Body of pancreas (tissue), 4 donors: Measurements from ENCODE around the gene HOXA6. TPM values are rescaled to one million over a fixed set of nuclear protein-coding genes. Genes with fewer than 3 reads are reported as not detected.

Experiments used
- ATAC-seq: fragments of 150-250 bp; one replicate; pipeline ENCODE4 v1.9.1; 2016
- DNase-seq, 4 donors: peaks; one replicate each; pipeline ENCODE4 v3.0.0-alpha.2; 2019
- H3K27ac ChIP-seq, 4 donors: fragments of 200-600 bp; sonication (generic); 1 replicate in 3 of 4; 2 replicates in 1 of 4; pipeline versions ENCODE4 v1.5.1 to v1.6.1; 2016 to 2019; ENCODE audit warnings: mild to moderate bottlenecking in 1 of 4, mixed read lengths in 1 of 4, moderate library complexity in 1 of 4
- H3K27me3 ChIP-seq, 2 donors: fragments of 200-600 bp; sonication (generic); one replicate each; pipeline ENCODE4 v1.6.0; 2016; ENCODE audit warnings: mild to moderate bottlenecking in 1 of 2
- H3K36me3 ChIP-seq, 2 donors: fragments of 200-600 bp; sonication (generic); replicated peaks in 1 of 2; 2 replicates each; pipeline ENCODE4 v1.5.1; 2016; ENCODE audit warnings: low read depth in 2 of 2; ENCODE audit not compliant: insufficient read depth in 1 of 2
- H3K4me1 ChIP-seq: fragments of 200-600 bp; sonication (generic); one replicate; pipeline ENCODE4 v1.6.0; 2016
- H3K4me3 ChIP-seq, 2 donors: fragments of 200-600 bp; sonication (generic); 1 replicate in 1 of 2; 2 replicates in 1 of 2; pipeline ENCODE4 v1.5.1; 2016 to 2019
- H3K9me3 ChIP-seq, 3 donors: fragments of 200-600 bp; sonication (generic); 1 replicate in 2 of 3; 2 replicates in 1 of 3; pipeline ENCODE4 v1.5.1; 2016
- POLR2A ChIP-seq, 3 donors: fragments of 450-650 bp; IDR thresholded peaks; one replicate each; pipeline ENCODE4 v1.6.1; 2016; ENCODE audit warnings: antibody characterized with exemption in 3 of 3, mild to moderate bottlenecking in 2 of 3
- WGBS, 2 donors: methylation state at CpG; one replicate each; pipeline ENCODE4 v1.1.5; 2017; 5-methylcytosine and 5-hydroxymethylcytosine counted together
- intact Hi-C: fragments of 100-400 bp; cut with DNase I; formaldehyde crosslinking; loops from one replicate; pipeline ENCODE4 v1.15.1; 2023
- total RNA-seq, 2 donors: library from RNA; depleted of rRNA; stranded (reverse); fragments of >200 nt; gene quantifications; one replicate each; pipeline ENCODE4 v1.1.0, GENCODE V29; 2016
- TF ChIP-seq, protein P1 (sequence below), 7 experiments: fragments of 450-650 bp in 4 of 7; fragments of 200-600 bp in 3 of 7; sonication (generic) in 3 of 7; IDR thresholded peaks; one replicate each; pipeline ENCODE4 v1.5.1; 2016 to 2019; ENCODE audit warnings: antibody characterized with exemption in 7 of 7

Gene HOXA6
- total RNA-seq, 2 donors from 2014 or later, result not detected

DNA sequence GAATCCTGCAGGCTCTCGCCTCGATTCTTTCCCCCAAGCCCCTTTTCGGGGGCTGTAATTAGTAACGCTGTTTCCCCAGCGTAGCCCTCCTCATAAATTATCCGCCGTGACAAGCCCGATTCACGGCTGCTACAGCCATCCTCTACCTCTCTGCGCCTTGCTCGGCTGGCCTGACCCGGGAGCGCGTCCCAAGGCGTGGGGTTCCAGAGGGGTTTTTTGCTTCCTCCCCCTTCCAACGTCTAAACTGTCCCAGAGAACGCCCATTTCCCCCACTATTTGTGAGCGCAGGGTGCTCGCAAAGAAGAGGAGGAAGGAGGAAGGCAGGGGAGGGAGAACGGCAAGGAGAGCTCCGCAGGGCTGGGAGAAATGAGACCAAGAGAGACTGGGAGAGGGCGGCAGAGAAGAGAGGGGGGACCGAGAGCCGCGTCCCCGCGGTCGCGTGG lies 5.0 kb downstream of the HOXA6 start:
- H3K4me1 ChIP-seq, result peaks cover 32% of the 10 kb centered on the region
- H3K4me3 ChIP-seq, result no peak overlapping the region
- no peaks in the 10 kb centered on the region for H3K9me3 ChIP-seq
- H3K36me3 ChIP-seq, result no peaks in the 10 kb centered on the region
- DNase-seq, result no peak
- ATAC-seq, result no peak
- intact Hi-C loops, result no loop called here
- TF ChIP-seq POLR2A (IDR thresholded peaks at IDR 0.05), result no peak
- TF ChIP-seq, protein P1, sequence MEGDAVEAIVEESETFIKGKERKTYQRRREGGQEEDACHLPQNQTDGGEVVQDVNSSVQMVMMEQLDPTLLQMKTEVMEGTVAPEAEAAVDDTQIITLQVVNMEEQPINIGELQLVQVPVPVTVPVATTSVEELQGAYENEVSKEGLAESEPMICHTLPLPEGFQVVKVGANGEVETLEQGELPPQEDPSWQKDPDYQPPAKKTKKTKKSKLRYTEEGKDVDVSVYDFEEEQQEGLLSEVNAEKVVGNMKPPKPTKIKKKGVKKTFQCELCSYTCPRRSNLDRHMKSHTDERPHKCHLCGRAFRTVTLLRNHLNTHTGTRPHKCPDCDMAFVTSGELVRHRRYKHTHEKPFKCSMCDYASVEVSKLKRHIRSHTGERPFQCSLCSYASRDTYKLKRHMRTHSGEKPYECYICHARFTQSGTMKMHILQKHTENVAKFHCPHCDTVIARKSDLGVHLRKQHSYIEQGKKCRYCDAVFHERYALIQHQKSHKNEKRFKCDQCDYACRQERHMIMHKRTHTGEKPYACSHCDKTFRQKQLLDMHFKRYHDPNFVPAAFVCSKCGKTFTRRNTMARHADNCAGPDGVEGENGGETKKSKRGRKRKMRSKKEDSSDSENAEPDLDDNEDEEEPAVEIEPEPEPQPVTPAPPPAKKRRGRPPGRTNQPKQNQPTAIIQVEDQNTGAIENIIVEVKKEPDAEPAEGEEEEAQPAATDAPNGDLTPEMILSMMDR (IDR thresholded peaks at IDR 0.05), result no peak
- H3K27ac ChIP-seq, result peak overlapping the region in 3 of 4 donors; percentile 51 to 67 (median 62)
- H3K27me3 ChIP-seq, result peaks cover 0 to 78% of the 10 kb centered on the region in 2 donors
- 6 to 13% methylated on average over 29 of the region's 29 CpGs for WGBS, 2 donors

DNA sequence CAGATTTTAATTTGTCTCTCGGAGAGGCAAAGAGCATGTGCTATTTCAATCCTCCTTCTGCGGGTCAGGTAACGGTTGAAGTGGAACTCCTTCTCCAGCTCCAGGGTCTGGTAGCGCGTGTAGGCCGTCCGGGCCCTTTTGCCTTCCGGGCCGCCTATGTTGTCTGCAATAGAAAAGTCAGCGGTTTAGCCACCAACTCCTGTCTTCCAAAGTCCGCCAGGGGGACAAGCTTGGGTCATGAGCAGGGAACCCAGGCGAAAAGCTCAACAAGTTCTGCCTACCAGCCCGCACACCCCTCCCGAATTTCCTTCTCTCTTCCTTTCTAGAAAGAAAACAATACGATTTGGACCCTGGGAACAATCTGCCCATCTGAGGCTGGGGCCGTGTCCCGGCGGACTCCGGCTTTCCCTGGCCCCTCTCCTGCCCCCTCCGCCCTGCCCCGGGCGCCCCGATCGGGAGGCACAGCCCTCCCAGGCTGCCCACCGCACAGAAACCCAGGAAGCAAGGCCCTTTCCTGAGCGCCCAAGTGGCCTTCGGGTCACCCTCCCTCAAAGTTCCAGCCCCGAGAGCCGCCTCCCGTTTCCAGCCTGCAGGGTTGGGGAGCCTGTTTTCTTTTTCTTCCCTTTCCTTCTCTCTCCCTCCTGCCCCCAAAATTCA lies 5.5 kb downstream of the HOXA6 start:
- Histone ChIP-seq H3K4me1 (peaks cover 28% of the 10 kb centered on the region), H3K27me3 (peaks cover 0 to 74% of the 10 kb centered on the region in 2 donors), H3K9me3 (no peaks in the 10 kb centered on the region), H3K27ac (peak overlapping the region in 3 of 4 donors; percentile 51 to 67 (median 62)), H3K4me3 (no peak overlapping the region), H3K36me3 (no peaks in the 10 kb centered on the region)
- DNase-seq (no peak), ATAC-seq (no peak)
- TF ChIP-seq, protein P1 (IDR thresholded peaks at IDR 0.05), result no peak
- no peak for TF ChIP-seq POLR2A (IDR thresholded peaks at IDR 0.05)
- 9 to 30% methylated on average over 20 to 30 of the region's 30 CpGs for WGBS, 2 donors
- intact Hi-C loops, result no loop called here

DNA sequence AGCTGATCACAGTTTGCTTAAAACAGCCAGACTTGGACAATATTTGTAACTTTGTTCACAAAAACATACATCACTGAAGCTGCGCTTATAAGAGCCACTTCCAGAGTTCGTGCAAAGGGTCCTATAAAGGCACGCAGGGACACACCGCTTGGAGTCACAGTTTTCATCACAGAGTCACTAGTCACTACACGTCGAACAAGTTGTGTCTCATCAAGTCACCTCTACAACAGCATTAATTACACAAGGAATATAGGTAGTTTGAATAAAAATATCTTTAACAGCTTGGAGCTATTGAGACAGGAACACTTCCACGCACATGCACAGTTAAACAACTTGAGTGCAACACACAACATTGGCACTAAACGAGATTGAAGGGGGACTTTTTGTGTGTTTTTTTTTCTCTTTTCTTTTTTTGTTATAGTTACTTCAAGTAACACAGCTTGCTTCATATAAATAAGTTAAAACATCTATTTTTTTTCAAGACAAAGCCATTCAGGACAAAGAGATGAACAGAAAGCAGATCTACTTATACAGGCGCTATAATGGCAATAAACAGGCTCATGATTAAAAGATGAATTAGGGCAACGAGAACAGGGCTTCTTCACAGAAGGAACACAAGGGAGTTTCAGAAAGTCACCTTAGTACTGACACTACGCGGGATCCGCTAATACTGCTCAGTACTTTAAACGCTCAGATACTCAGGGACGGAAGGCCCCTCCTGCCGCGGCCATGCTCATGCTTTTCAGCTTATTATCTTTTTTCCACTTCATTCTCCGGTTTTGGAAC lies 6.2 kb downstream of the HOXA6 start:
- no peak for DNase-seq
- H3K4me1 ChIP-seq, result peaks cover 28% of the 10 kb centered on the region

DNA sequence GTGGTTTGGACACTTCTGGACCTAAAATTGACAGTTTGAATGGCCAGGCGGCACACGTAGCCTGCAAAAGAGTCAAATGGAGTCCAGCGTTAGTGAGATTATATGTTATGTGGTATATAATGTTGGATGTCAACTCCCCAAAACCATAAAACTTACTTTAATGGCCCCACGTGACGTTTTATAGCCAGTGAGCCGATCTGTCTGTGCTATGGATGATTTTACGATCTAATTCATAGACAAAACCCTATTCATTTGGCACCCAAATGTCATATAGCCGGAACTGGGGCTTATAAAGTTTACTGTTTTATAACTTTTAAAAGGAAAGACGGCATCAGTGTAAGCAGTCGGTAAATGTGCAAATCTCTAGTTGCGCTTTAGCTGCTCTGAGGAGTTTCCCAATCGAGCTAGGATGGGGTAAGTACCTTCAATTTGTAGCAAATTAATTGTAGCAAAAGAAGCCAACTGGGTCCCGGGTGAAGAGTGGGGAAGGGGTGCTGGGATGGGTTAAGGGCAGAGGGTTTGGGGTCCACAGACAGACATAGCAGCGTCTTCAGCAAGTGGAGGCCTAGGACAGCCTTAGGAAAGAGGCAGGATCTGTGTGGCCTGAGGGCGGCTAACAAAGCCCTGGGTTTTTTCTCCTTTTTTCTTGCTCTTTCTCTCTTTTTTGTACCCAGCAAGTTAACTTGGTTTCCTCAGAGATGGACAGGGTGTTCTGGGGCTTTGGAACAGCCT lies 7.3 kb downstream of the HOXA6 start:
- H3K4me1 ChIP-seq, result peaks cover 28% of the 10 kb centered on the region

More for the DNA sequence above, 6.2 kb downstream of the HOXA6 start:
- no peaks in the 10 kb centered on the region for H3K9me3 ChIP-seq
- 22 to 36% methylated on average over 18 of the region's 18 CpGs for WGBS, 2 donors
- H3K4me3 ChIP-seq, result no peak overlapping the region
- H3K27me3 ChIP-seq, result peaks cover 0 to 77% of the 10 kb centered on the region in 2 donors
- H3K36me3 ChIP-seq, result no peaks in the 10 kb centered on the region
- ATAC-seq, result no peak
- intact Hi-C loops, result no loop called here
- no peak overlapping the region for H3K27ac ChIP-seq
- no peak for TF ChIP-seq POLR2A (IDR thresholded peaks at IDR 0.05)
- TF ChIP-seq, protein P1 (IDR thresholded peaks at IDR 0.05), result no peak

More for the DNA sequence above, 7.3 kb downstream of the HOXA6 start:
- H3K9me3 ChIP-seq, result no peaks in the 10 kb centered on the region
- DNase-seq (no peak), ATAC-seq (no peak)
- TF ChIP-seq, protein P1 (IDR thresholded peaks at IDR 0.05), result no peak
- TF ChIP-seq POLR2A (IDR thresholded peaks at IDR 0.05), result no peak
- H3K36me3 ChIP-seq, result no peaks in the 10 kb centered on the region
- peaks cover 0 to 67% of the 10 kb centered on the region in 2 donors for H3K27me3 ChIP-seq
- H3K4me3 ChIP-seq, result no peak overlapping the region
- intact Hi-C loops, result no loop called here
- H3K27ac ChIP-seq, result no peak overlapping the region
- 25 to 36% methylated on average over 15 of the region's 15 CpGs for WGBS, 2 donors
